Measurements from ENCODE around the gene UGT1A4.

DNA sequence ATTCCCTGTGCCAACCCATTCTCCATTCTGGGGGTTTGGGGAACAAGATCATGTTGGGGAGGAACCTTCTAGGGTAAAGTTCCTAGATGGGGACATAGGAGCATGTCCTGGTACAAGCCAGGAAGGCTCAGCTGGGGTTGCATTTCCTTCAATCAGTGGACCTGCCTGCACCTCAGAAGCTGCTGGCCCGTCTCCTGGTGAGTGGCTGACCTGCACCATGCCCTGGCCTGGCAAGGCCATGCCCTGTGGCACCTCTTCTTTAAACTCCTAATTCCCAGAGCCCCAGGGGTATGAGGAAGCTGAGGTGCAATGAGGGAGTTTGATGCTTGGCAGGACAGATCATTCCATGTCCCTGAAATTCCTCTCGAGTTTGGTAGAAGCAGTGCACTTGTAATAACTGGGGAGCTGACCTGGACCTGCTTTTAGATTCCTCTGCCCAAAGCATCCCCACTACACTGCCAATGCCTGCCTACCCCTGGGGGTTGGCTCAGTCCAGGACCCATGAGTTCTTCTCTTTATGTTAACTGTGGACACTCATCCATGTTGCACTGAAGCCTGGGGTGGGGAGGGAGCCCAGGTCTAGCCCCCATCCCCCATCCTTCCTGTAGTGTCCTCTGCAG is 84.9 kb downstream of the UGT1A4 start:
- TF ChIP-seq, protein P1, sequence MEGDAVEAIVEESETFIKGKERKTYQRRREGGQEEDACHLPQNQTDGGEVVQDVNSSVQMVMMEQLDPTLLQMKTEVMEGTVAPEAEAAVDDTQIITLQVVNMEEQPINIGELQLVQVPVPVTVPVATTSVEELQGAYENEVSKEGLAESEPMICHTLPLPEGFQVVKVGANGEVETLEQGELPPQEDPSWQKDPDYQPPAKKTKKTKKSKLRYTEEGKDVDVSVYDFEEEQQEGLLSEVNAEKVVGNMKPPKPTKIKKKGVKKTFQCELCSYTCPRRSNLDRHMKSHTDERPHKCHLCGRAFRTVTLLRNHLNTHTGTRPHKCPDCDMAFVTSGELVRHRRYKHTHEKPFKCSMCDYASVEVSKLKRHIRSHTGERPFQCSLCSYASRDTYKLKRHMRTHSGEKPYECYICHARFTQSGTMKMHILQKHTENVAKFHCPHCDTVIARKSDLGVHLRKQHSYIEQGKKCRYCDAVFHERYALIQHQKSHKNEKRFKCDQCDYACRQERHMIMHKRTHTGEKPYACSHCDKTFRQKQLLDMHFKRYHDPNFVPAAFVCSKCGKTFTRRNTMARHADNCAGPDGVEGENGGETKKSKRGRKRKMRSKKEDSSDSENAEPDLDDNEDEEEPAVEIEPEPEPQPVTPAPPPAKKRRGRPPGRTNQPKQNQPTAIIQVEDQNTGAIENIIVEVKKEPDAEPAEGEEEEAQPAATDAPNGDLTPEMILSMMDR (IDR thresholded peaks at IDR 0.05), result no peak
- TF ChIP-seq POLR2A (IDR thresholded peaks at IDR 0.05), result no peak
